ENCODE measurements around the gene SH3YL1. TPM values are rescaled to one million over a fixed set of nuclear protein-coding genes. Genes with fewer than 3 reads are reported as not detected.
"Not testable (repeated sequence)": the region's sequence is repeated elsewhere in the genome, so short reads cannot be mapped to it uniquely, and the experiment has no call there.

Gene SH3YL1
- total RNA-seq, 1 donor from 2014 or later: 90.3 TPM

DNA sequence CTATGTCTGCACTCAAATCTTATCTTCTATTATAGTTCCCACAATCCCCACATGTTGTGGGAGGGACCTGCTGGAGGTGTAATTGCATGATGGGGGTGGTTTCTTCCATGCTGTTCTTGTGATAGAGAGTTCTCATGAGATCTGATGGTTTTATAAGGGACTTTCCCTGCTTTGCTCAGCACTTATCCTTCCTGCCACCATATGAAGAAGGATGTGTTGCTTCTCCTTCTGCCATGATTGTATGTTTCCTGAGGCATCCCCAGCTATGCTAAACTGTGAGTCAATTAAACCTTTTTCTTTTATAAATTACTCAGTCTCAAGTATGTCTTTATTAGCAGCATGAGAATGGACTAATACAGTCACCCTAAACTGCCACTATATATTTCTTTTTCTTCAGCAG is 79.1 kb downstream of the SH3YL1 start:
- no peak for DNase-seq (ENCODE audit: low spot score)

DNA sequence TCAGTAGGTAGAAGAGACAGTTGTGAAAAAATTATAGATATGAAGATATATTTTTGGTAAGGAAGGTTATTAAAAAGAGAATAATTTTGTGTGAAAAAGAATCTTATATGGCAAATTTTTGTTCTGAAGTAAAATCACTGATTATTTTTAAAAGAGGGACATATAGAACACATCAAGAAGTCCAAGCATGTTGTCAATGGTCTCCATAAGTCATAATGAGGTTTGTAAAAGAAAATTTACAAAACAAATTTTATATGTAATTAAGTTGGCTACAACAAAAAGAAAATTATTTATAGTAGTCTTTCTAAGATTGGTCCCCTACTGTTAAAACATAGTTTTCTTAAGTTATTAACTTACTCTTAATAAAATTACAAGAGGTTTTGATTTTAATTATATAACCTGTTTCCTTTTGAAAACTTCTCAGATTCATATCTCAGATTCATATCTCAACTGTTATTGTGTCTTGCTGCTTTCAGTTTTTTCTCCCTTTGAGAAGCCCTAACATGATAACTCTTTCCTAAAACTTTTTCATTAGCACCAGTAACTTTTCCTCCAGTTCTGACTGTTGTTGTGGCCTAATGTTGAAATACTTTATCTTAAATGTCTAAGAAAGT is 81.2 kb downstream of the SH3YL1 start:
- no peak for DNase-seq (ENCODE audit: low spot score)

DNA sequence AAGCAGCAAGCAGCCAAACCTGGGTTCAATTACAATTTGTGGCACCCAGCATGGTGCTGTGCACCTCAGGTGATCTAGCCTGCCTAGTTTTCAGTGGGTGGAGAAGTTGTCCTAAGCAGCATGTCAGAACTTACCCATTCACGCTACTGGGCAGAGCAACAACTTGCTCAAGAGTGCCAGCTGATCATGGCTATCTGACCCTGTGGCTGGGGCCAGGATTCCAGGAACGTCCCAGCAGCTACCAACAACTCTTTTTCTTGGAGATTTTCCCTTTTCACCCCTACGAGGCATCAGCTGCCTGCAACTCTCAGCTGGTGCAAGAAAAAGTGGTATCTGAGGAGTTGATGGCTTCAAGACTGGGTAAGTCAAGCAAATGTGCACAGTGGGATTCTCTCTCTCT is 83.5 kb downstream of the SH3YL1 start:
- DNase-seq (ENCODE audit: low spot score): no peak

DNA sequence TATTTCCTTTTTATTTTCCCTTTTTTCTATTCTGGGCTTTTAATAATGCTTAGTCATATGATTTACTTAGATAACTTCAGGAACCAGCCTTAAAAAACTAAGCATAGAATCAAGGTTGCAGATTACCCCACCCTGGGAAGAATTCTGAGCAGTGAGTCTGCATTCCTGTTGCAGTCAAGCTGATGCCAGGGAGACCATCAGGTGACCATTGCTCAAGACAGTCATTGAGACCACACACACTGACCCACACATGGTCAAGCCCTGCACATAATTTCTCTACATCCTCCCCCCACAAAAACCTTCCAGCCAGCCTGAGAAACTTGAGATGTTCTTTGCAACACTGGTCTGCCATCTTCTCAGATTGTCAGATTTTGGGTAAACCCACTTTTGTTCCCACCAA is 83.9 kb downstream of the SH3YL1 start:
- DNase-seq (ENCODE audit: low spot score): no peak

DNA sequence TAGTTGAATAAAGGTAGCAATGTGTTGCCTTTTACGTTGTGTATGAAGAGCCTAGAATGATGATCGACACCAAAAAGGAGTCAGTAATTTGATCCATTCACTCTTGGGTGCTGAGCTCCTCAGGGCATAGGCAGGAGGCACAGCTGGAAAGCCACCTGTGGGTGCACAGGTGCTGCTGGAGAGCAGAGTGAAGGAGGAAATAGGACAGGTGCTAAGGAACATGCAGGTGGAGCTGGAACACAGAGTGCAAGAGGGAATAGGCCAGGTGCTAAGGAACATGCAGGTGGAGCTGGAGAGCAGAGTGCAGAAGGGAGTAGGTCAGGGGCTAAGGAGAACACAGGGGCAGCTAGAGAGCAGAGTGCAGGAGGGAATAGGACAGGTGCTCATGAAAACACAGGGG is 86.1 kb downstream of the SH3YL1 start:
- DNase-seq (ENCODE audit: low spot score): no peak

DNA sequence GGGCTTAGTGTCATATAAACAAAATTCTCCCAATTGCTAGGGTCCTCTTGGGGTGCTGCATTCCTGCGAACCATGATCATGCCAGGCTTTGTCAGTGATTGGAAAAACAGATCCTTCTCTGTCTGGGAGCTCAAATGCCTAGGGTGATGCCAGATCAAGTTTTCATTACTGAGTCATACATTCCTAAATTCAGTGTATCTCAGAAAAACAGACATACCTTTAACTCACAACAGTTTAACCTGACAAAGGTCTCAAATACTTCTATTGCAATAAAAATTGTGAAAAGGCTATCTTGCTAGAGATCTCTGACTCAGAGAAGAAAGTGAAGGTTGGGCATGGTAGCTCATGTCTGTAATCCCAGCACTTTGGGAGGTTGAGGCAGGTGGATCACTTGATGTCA is 86.9 kb downstream of the SH3YL1 start:
- DNase-seq (ENCODE audit: low spot score): no peak

DNA sequence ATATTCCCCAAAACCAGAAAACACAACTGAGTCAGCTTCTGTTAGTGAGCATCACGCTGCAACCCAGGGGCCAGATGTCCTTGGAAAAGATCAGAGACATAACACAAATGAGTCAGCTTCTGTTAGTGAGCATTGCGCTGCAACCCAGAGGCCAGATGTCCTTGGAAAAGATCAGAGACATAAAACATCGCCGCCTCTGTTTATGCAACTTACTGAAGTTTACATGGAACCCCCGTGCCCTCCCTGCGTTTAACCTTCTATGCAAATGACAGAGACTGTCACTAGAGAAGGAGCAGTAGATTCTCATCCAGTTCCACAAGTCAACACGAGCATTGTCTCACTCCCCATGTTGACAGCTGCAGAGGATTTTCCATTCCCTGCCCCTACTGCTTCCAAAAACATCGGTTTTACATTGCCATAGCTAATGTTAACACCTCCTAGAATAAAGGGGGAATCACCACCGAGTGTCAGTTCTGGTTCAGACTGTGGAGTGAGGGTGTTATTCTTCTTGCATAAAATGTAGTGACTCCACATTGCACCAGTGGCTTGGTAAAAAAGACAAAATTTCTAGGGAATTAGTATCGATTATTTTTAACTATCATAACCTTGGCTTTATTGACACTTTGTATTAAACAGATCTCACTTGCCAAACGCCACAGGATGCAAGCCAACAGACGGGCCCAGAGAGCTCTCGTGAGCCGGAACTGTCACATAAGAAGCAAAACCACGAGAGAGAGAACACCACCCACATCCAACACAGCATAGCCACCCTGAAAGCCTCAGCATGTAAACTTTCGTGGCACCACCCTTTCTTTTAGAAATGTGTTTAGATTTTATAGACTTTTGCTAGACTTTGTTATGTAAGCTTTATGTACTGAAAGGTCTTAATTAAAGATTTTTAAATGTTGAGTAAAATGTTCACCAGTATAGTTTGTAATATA is 87.7 kb downstream of the SH3YL1 start:
- no peak for DNase-seq (ENCODE audit: low spot score)

DNA sequence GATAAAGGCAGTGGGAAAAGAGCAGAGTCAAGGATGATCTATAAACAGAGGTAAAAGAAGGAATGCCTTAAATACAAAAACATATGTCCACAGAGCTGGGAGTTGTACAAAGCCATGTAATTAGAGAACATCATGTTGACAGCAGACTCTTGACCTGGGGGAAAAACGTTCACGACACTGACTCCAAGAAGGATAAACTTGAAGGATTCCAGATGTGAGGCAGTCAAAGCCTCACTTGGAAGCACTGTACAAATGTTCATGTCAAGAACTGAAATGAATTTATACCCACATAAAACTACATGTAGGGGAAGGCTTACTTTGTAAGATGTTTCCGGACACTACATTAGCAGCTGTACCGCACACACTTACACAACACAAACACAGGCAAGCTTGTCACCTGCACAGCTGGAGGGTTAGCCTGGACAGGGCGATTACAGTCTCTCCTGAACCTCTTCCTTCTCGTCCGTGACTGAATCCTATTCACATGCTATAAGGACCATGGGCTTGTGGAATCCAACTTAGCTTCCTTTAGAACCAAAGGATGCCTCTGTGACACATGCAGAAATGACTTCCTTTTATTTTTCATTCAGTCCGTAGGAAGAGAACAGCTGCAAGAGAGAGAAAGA is 88.6 kb downstream of the SH3YL1 start:
- no peak for DNase-seq (ENCODE audit: low spot score)

DNA sequence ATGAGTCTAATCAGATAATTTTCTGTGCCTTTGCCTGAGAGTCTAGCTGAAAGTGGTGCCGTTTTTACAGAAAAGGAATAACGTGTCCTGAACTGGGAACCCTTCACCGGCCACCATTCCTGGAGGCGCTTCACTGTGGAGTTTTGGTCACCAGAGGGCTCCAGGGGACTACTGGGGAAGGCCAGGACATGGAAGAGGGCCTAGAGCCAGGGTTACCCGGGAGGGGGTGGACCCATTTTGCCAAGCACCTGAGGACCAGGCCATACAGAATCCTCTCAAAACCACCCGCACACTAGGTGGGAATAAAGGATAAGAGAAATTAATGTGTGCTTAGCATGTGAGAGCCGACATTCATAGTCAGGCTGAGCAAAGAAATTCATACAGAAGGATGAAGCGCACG is 91.7 kb downstream of the SH3YL1 start:
- not testable (repeated sequence) for DNase-seq (ENCODE audit: low spot score)

DNA sequence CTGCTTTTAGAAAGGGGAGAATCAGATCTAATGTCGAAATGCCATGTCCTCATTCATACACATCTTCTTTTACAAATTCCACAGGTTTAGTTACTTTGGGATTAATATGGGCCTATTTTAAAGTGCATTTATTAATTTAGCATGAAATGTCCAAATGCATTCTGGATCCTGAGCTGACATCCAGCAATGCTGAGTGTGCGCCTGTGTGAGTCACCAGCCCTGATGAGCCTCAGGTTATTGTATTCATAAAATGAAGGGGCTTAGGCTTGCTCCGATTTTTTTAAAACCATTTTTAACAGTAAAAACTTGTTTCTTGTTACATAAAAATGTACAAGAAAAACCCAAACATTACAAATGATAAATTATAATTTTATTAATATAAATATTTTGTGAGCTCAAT is 94.1 kb downstream of the SH3YL1 start:
- DNase-seq (ENCODE audit: low spot score): no peak

Other genes starting within 250 kb of the SH3YL1 start
- gene FAM110C, start 217.5 kb downstream of the SH3YL1 start, total RNA-seq: 21.8 TPM
- 97.5 TPM for gene ACP1, start 915 bp upstream of the SH3YL1 start, total RNA-seq
- gene ALKAL2, start 24.1 kb upstream of the SH3YL1 start, total RNA-seq: 1.9 TPM

Measured in ureter (tissue), 1 donor.